Gastroesophageal sphincter (tissue), 4 donors: ENCODE data around the gene TRAT1. TPM values are rescaled to one million over a fixed set of nuclear protein-coding genes. Genes with fewer than 3 reads are reported as not detected.

Source experiments
- ATAC-seq: fragments of 150-250 bp; one replicate; pipeline ENCODE4 v1.9.1; 2016; ENCODE audit warnings: mild to moderate bottlenecking, moderate library complexity
- H3K27ac ChIP-seq, 4 donors: fragments of 200-600 bp; sonication (generic) in 3 of 4; 1 replicate in 3 of 4; 2 replicates in 1 of 4; pipeline ENCODE4 v1.5.1; 2016 to 2019
- H3K27me3 ChIP-seq: fragments of 200-600 bp; sonication (generic); one replicate; pipeline ENCODE4 v1.5.1; 2019
- H3K36me3 ChIP-seq, 2 donors: fragments of 200-600 bp; sonication (generic); one replicate each; pipeline ENCODE4 v1.5.1; 2019; ENCODE audit warnings: control low read depth in 1 of 2
- H3K4me1 ChIP-seq, 3 donors: fragments of 200-600 bp; sonication (generic); 1 replicate in 2 of 3; 2 replicates in 1 of 3; pipeline ENCODE4 v1.5.1; 2016 to 2019; ENCODE audit warnings: control low read depth in 2 of 3
- H3K4me3 ChIP-seq, 2 donors: fragments of 200-600 bp; sonication (generic); one replicate each; pipeline ENCODE4 v1.5.1; 2019; ENCODE audit warnings: mild to moderate bottlenecking in 1 of 2, moderate library complexity in 1 of 2
- H3K9me3 ChIP-seq, 3 donors: fragments of 200-600 bp; sonication (generic); one replicate each; pipeline ENCODE4 v1.5.1; 2017 to 2019; ENCODE audit warnings: control low read depth in 2 of 3
- CTCF ChIP-seq, 4 experiments: fragments of 200-600 bp in 2 of 4; fragments of 450-650 bp in 2 of 4; sonication (generic) in 1 of 4; IDR thresholded peaks; one replicate each; pipeline ENCODE4 v1.5.1; 2017 to 2019; ENCODE audit warnings: antibody characterized with exemption in 4 of 4, mild to moderate bottlenecking in 2 of 4, moderate library complexity in 2 of 4
- EP300 ChIP-seq: sonication (generic); formaldehyde crosslinking; IDR thresholded peaks from one replicate; pipeline ENCODE4 v1.6.1; 2017; ENCODE audit warnings: antibody characterized with exemption, mild to moderate bottlenecking
- POLR2A ChIP-seq, 2 donors: fragments of 450-650 bp; IDR thresholded peaks; one replicate each; pipeline ENCODE4 v1.6.1; 2017; ENCODE audit warnings: antibody characterized with exemption in 2 of 2, mild to moderate bottlenecking in 2 of 2, moderate library complexity in 1 of 2
- POLR2AphosphoS5 ChIP-seq: sonication (generic); formaldehyde crosslinking; IDR thresholded peaks from one replicate; pipeline ENCODE4 v1.6.1; 2017; ENCODE audit warnings: antibody characterized with exemption
- WGBS, 2 donors: methylation state at CpG; one replicate each; pipeline ENCODE4 v1.1.5; 2018; ENCODE audit warnings: low coverage in 1 of 2; 5-methylcytosine and 5-hydroxymethylcytosine counted together
- total RNA-seq, 4 donors: library from RNA; depleted of rRNA; stranded (reverse); fragments of >200 nt; gene quantifications; one replicate each; pipeline ENCODE4 v1.1.0, GENCODE V29; 2016

TRAT1 gene
- total RNA-seq, 4 donors from 2014 or later: 1.2 to 2.4 TPM; not detected in 2

DNA sequence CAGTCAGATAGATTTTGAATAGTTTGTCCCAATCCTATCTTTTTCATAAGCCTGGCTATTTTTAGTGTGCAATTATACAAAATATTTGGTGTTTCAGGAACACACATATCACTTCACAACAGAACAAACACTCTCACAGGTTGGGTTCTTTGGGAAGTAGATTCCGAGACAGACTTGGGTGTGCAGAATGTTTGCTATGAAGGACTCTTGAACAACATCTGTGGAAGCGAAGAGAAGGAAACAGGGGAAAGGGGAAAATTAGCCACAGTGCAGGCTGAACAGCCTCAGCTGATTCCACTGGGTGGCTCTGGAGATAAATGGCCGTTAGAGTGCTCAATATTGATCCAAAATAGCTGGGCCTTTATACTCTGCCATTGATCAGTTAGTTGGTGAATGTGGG is 69.2 kb downstream of the TRAT1 start:
- H3K4me1 ChIP-seq: no peaks in the 10 kb centered on the region
- H3K36me3 ChIP-seq: no peaks in the 10 kb centered on the region
- H3K9me3 ChIP-seq: no peaks in the 10 kb centered on the region
- ATAC-seq: no peak
- no peak overlapping the region for H3K4me3 ChIP-seq
- no peaks in the 10 kb centered on the region for H3K27me3 ChIP-seq
- TF ChIP-seq POLR2AphosphoS5 (no peak), CTCF (IDR thresholded peaks at IDR 0.05) (no peak), EP300 (no peak), POLR2A (IDR thresholded peaks at IDR 0.05) (no peak)
- 65 to 93% methylated on average over 2 to 3 of the region's 3 CpGs for WGBS, 2 donors
- H3K27ac ChIP-seq: no peak overlapping the region

DNA sequence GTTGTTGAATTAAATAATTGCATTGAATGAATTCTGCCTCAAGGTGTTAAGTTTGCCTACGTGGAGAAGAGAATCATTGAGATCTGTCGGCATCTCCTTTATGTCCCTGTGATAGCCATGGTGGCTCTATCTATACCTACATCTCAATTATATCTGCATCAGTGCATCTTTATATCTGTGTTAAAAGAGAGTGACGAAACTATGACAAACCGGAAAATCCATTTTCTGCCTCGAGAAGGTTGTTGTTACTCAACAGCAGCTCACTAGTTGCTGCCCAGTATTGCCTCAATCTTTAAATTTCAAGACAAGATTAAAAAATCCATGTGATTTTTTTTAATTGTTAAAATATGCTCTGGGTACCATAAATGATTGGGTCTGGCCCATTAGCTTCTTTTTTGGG is 72.4 kb downstream of the TRAT1 start:
- no peaks in the 10 kb centered on the region for H3K27me3 ChIP-seq
- 84 to 85% methylated on average over 5 of the region's 5 CpGs for WGBS, 2 donors
- H3K36me3 ChIP-seq: no peaks in the 10 kb centered on the region

DNA sequence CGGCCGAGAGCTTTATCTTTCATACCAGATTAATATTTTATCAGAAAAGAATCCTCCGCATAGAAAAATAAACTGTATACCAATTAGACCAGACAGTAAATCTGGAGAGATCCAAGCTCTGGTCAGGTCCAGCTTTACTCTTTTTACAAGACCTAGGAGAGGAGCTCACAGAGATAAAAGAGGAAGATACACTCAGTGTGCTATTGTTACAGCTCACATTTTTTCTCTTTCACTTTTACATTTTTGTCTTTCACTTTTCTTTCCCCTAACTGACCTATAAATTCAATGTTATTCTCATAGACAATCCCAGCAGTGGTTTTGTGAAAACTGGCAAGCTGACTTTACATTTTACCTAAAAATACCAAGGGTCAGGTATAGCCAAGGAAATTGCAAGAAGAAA is 75.3 kb downstream of the TRAT1 start:
- no peak overlapping the region for H3K4me3 ChIP-seq
- WGBS, 2 donors: 88 to 90% methylated on average over 2 to 3 of the region's 3 CpGs
- no peak for TF ChIP-seq EP300
- no peak for TF ChIP-seq POLR2A (IDR thresholded peaks at IDR 0.05)
- no peak for TF ChIP-seq POLR2AphosphoS5
- no peak for TF ChIP-seq CTCF (IDR thresholded peaks at IDR 0.05)

More for the DNA sequence above, 72.4 kb downstream of the TRAT1 start:
- H3K27ac ChIP-seq: no peak overlapping the region
- TF ChIP-seq CTCF (IDR thresholded peaks at IDR 0.05) (no peak), POLR2A (IDR thresholded peaks at IDR 0.05) (no peak), POLR2AphosphoS5 (no peak), EP300 (no peak)
- ATAC-seq: no peak
- H3K9me3 ChIP-seq: no peaks in the 10 kb centered on the region
- no peak overlapping the region for H3K4me3 ChIP-seq
- no peaks in the 10 kb centered on the region for H3K4me1 ChIP-seq

GRCh38 chr3:108899530-108899929 is 76.9 kb downstream of the TRAT1 start:
- Histone ChIP-seq H3K27me3 (no peaks in the 10 kb centered on the region), H3K36me3 (no peaks in the 10 kb centered on the region), H3K27ac (no peak overlapping the region), H3K4me1 (no peaks in the 10 kb centered on the region), H3K9me3 (no peaks in the 10 kb centered on the region), H3K4me3 (no peak overlapping the region)
- 71 to 73% methylated on average over 3 of the region's 3 CpGs for WGBS, 2 donors
- no peak for ATAC-seq
- TF ChIP-seq EP300 (no peak), POLR2AphosphoS5 (no peak), POLR2A (IDR thresholded peaks at IDR 0.05) (no peak), CTCF (IDR thresholded peaks at IDR 0.05) (no peak)

More for the DNA sequence above, 75.3 kb downstream of the TRAT1 start:
- Histone ChIP-seq H3K36me3 (no peaks in the 10 kb centered on the region), H3K9me3 (no peaks in the 10 kb centered on the region), H3K27me3 (no peaks in the 10 kb centered on the region), H3K4me1 (no peaks in the 10 kb centered on the region), H3K27ac (no peak overlapping the region)
- no peak for ATAC-seq

Other genes with a start within 250 kb of the TRAT1 start
- 1 to 10 TPM; 1.7 to 4.6 (median 2.4) TPM for gene CIP2A, start 233.3 kb upstream of the TRAT1 start, total RNA-seq
- gene DZIP3, start 233.1 kb upstream of the TRAT1 start, total RNA-seq: 10 to 100 TPM in 2 of 4 donors, 1 to 10 TPM in 2; 8.3 to 20.5 (median 10.0) TPM
- gene RETNLB, start 65.4 kb upstream of the TRAT1 start, total RNA-seq: not detected
- gene GUCA1C, start 131.1 kb downstream of the TRAT1 start, total RNA-seq: not detected